Stimulated activated CD4-positive, alpha-beta T cell treated with anti-CD3 and anti-CD28 coated beads, Interleukin-15, amount 100 ng/mL, for 24 hours (primary cell): ENCODE measurements around the gene HMGB2.
A peak's percentile ranks its signal among the peaks of the same experiment; 100 is the strongest.

Experiments used
- DNase-seq: peaks from one replicate; pipeline ENCODE4 v3.0.0-alpha.2; 2020

HMGB2 gene

DNA sequence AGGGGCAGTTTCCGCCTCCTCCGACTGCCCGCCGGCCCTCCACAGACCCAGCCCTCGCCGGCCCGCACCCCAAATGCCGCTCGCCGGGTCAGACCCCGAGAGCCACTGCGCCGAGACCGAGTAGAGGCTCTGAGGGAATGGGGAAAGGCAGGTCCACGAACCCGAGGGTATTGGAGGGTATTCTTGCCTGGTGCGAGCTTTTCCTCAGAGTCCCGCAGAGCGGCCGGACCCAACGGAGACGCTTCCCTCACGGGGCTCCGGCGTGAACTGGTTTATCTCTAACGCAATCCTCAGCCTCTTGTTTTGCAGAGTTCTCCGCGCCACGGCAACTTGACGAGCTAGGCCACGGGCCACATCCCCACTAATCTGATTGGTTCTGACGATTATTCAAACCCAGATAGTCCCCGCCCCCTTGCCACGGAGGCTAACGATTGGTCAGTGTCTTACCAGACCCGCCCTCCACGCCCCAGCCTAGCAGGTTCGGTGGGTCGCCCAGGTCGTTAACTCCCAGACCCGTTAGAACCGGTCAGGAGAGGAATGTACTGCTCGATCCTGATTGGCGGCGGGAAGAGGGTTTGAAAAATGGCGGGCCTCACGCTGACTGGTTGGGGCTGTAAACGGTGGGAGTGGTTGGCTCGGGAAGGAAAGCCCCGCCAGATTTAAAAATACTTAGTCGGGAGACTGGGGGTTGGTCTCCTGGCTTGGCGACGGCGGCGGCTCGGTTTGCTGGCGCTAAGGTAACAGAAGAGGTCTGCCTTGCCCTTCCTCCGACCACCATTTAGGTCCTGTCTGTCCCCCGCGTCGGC lies at the start of gene HMGB2:
TSS of gene HMGB2 (minus strand) at position 274 of the 806 bp plus-strand sequence. CDS start 709 bp downstream, outside the sequence.
- peak; percentile 100 for DNase-seq

DNA sequence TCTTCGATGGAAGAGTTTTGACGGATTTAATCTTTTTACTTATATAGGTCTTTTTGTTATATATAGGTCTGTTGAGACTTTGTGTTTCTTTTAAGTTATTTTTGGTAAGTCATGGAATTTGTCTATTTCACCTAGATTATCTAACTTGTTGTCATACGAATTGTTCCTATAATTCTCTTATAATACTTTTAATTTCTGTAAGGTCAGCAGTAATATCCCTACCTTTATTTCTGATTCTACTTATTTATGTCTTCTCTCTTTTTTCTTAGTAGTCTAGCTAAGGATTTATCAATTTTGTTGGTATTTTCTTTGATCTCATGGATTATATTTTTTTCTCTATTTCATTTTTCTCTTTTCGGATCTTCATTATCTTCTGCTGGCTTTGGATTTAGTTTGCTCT lies 48.2 kb upstream of the HMGB2 start:
- no peak for DNase-seq

DNA sequence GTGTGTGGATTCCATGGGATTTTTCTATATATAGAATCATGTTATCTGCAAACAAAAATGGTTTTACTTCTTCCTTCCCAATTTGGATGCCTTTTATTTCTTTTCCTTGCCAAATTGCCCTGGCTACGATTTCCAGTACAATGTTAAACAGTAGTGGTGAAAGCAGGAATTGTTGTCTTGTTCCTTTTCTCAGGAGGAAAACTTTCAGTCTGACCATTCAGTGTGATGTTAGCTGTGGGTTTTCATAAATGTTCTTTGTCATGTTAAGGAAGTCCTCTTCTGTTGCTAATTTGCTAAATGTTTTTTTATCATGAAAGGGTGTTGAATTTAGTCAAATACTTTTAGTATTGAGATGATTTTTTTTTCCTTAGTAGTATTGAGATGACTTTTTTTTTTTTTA lies 47.5 kb upstream of the HMGB2 start:
- DNase-seq = no peak

DNA sequence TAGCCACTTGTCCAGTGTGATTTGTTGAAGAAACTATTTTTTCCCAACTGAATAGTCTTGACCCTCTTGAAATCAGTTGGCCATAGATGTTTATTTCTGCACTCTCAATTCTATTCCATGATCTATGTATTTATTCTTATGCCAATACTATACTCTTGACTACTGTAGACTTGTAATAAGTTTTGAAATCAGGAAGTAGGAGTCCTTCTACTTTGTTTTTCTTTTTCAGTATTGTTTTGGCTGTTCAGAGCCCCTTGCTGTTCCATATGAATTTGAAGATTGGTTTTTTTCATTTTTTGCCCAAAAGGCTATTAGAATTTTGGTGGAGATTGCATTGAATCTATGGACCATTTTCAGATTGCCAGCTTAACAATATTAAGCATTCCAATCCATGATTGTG lies 46.8 kb upstream of the HMGB2 start:
- DNase-seq = no peak

DNA sequence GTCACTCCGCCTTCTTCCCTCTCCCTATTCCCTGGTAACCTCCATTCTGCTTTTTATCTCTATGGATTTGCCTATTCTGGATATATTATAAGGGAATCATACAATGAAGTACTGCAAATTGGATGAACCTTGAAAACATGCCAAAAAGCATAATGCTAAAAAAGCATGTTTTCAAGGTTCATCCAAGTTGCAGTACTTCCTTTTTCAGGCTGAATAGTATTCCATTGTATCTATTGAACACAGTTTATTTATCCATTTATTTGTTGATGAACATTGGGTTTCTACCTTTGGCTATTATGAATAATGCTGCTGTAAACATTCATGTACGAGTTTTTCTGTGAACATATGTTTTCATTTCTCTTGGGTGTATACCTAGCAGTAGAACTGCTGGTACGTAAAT lies 45.8 kb upstream of the HMGB2 start:
- DNase-seq = no peak

DNA sequence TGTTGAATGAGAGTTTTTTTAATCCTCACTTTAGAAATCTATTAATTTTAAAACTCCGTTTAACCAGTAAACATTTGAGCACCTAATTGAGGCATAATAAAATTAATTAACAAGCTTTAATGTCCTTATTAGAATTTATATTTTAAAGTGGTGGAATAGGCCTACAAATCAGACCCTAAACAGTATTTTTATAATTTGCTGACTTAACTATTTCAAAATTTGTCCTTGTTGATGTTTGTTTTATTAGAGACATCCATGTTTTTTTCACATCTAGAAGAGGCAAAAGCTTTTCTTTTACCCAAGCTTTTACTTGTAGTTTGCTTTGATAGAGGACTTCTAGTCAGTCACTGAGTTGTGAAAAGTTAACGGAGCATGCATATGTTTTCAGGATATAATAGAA lies 40.4 kb upstream of the HMGB2 start:
- no peak for DNase-seq

DNA sequence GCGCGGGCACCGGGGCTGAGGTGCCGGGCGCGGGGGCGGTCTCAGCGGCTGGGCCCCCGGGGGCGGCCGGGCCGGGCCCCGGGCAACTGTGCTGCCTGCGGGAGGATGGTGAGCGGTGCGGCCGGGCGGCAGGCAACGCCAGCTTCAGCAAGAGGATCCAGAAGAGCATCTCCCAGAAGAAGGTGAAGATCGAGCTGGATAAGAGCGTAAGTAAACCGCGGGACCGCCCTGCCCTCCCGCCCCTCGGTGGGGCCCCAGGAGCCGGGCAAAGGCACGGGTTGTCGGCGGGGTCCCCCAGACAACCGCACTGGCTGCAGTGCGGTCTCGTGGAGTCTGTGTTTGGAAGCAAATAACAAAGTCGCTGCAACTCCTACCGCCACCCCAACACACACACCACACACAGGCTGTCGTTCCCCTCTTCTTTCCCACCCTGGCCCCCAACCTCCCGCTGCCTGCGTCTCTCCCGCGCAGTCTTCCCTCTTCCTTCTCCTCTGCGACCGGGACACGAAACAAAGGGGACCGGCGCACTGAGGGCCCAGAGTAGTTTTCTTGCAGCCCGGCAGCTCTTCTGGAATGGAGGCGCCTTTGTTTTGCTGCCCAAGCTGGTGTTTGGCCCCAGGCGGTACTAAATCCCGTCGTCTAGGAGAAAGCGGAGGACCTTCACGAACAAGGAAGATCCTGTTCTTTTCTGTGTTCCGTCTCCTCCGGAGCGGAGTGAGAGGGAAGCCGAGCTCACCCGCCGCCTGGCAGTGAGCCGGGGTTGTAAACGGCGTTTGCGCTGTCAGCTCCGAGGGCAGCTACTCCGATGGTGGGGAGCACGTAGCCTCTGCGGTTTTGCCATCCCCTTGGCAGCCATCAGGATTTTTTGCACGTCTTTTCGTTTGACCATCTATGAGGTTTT lies 37.4 kb upstream of the HMGB2 start:
- peak; percentile 55 for DNase-seq

DNA sequence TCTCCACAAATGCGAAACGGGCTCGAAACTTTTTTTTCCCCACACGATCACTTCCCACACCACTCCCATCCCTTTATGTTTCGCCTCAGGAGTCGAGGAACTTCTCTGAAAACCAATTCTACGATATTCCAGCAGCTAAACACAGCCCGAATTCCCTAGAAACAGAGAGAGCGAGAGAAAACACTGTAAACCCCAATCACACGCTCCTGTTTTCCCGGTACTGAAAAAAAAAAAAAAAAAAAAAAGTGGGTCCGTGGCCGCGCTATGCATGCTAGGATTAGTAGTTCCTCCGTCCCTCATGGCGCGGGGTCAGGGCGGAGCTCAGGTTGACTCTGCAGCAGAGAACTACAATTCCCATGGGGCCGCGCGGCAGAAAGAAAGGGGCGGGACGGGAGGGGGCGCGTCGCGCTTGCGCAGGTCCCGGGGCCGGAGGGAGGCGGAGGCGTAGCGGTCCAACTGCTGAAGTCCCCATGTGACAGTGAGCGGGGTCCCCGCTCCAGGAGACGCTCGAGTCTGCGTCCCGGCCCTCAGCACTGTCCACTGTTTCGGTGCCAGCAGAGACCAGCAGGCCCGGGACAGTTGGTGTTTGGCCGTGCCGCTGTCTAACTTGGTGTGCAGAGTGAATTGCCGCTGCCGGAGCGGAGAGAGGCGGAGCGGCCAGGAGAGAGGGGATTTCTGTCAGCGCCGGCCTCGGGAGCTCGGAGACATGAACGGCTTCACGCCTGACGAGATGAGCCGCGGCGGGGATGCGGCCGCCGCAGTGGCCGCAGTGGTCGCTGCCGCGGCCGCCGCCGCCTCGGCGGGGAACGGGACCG lies 36.5 kb upstream of the HMGB2 start, which contains the start of gene SAP30:
TSS of gene SAP30 (plus strand) at position 478 of the 815 bp plus-strand sequence. CDS start at position 707, 229 bp downstream.
- peak; percentile 97 for DNase-seq

DNA sequence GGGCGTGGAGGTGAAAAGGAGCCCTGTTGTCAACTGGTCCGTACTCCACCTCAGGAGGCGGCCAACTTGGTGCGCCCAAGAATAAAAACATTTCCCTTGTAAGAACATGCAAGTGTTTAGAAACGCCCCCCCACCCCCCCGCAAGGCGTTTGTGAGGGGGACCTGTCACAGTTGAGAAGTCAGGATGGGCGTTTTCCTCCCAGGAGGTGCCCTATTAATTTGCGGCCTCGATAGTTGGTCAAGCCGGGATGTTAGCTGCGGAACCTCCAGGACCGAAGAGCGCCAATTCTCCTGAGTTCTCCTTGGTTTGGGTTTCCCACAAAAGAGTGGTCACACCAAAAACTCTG lies 35.9 kb upstream of the HMGB2 start:
- peak; percentile 67 for DNase-seq

DNA sequence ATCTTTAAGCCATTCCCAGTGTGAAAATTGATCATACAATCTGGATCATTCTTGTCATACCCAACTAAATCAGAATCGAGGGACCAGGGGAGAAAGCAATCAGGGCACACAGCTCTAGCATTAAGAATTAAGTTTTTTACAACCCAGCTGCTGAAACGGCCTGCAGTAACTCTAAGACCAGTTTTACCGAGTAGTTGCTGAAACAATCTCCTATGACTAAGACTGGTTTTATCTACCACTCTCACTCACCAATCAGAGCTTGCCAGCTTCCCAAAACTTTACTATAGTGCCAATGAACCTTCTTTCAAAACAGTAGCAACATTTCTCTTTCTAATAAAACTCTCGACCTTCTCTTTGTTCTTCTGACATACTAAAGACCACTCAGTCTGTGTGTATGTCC lies 33.8 kb upstream of the HMGB2 start:
- no peak for DNase-seq

DNA sequence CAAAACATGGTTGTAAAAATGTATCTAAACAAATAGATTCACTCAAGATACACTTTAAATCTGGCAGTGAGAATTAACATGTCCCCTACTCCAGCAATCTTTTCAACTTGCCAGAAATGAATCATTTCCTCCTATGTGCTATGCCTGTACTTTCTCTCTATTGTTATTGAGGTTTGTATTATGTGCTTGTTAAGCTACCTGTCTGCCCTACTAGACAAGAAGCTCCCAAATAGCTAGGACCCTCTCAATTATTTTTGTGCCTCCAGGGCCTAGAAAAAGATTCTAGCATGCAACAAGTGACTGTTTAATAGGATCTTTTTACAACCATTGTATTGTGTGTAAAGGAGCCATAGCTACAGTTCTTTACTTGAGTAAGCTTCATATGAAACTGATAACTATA lies 33.1 kb upstream of the HMGB2 start:
- no peak for DNase-seq

DNA sequence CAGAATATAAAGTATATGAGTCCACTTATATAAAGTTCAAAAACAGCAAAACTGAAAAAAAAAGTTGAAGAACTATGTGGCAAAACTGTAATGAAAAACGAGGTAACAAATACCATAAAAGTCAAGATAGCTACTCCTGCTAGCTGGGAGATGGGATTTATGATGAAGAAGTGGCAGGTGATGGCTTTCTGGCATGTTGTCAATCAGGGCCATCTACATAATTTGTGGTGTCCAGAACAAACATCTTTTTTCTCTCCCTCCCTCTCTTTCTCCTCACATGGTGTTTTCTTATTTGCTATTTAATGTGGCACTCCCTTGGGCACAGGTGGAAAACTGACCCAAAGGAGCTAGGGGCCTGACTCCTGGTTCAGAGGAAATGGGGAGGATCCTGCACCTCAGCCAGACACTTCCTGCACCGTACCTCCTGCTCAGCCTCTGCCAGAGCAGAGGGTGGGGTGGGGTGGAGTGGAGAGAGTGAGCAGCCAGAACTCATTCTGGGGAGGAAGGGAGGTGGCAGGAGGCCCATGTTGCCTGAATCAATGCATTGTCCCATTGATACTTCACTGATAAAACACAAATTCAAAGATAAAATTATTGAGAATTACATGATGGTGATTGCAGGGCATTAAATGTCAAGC lies 31.3 kb upstream of the HMGB2 start:
- DNase-seq = no peak

DNA sequence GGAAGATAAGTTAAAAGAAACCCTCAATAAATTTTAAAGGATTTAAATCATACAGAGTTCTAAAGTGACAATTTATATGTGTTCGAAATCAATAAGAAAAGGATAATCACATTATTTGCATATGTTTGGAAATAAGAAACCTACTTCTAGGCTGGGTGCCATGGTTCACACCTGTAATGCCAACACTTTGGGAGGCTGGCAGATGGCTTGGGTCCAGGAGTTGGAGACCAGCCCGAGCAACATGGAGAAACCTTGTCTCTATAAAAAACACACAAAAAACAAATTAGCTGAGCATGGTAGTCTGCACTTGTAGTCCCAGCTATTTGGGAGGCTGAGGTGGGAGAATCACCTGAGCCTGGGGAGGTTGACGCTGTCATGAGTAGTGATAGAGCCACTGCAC lies 28.5 kb upstream of the HMGB2 start:
- no peak for DNase-seq

DNA sequence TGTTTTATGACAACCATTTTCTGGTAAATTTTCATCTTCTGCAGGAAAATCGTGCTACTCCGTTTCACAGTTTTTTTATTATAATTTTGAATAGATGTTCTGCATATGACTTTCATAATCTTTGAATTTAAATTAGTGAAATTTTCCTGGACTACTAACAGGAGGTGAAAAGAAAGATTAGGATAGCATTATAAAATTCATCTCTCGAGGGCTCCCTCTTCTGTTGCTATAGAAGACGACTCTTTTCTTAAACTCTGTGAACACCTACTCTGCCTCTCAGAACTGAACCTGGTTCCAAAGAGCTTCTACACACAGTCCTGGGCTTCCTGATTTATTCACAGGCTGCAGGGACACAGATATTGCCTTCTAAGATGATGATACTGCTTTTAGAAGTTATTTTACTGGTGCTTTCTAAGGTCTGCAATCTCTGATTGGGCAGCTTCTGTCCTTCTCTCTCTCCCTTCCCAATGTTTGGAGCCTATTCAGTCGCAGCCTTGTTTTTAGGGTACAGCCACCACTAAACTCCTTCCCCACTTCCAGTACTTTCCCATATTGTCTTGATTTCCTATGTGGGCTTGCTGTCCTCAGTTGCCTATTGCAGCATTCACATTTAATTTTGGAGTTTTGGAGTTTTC lies 26.5 kb upstream of the HMGB2 start:
- no peak for DNase-seq

DNA sequence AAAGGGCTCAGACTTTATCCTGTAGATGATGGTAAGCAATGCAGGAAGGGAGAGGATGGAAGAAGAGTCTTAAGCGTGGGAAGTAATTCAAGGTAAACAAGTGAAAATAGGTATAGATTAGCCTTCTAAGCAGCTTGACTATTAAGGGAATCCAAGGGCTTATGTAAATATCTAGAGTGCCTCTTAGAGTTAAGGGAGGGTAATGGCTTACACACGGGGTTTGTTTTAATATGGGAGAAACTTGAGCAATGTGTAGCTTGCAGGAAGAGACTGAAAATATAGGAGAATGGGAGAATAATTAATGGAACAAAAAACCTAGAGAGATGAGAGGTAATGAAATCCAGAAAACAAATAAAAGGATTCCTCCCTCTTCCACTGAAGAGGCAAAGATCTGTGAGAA lies 23.8 kb upstream of the HMGB2 start:
- no peak for DNase-seq

DNA sequence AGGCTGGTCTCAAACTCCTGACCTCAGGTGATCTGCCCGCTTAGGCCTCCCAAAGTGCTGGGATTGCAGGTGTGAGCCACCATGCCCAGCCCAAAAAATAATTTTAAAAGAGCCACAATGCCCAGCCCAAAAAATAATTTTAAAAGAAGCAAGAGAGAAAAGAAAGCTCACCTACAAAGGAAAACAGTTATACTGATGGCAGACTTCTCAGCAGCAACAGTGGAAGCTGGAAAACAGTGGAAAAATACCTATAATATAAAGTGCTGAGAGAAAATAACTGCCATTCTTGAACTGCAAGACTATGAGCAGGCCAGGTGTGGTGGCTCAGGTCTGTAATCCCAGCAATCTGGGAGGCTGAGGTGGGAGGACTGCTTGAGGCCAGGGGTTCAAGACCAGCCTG lies 13.3 kb upstream of the HMGB2 start:
- no peak for DNase-seq

DNA sequence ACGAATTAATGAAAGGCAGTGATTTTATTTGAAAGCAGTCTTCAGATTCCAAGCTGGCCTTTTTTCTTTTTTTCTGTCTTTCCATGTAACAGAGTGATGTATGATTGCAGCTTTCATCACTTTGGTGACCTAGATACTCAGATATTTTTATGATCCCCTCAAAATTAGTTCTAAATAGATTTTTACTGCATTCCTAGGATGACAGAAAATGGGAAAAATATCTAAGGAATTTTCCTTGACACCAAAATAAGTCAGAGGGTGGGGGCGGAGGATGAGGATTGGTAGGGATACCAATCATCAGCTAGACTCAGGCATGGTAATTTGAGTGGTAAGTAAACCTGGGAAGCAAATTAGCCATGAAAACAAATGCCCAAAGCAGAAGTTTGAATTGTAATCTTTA lies 11.9 kb upstream of the HMGB2 start:
- no peak for DNase-seq

DNA sequence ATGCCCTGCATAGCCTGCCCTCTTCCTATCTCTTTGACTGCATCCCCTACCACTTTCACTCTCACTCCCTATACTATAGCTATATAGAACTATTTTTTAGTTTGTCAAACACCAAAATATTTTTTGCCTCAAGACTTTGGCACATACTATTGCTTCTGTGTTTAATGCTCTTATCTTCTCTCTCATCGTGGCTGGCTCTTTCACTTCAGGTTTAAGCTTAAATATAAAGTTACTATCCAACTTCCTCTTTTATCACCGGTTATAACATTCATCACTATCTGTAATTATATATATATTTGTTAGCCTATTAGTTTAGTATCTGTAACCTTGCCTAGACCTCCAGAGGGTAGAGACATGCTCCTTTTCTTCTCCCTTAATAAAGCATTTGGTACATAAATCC lies 11.5 kb upstream of the HMGB2 start:
- no peak for DNase-seq

DNA sequence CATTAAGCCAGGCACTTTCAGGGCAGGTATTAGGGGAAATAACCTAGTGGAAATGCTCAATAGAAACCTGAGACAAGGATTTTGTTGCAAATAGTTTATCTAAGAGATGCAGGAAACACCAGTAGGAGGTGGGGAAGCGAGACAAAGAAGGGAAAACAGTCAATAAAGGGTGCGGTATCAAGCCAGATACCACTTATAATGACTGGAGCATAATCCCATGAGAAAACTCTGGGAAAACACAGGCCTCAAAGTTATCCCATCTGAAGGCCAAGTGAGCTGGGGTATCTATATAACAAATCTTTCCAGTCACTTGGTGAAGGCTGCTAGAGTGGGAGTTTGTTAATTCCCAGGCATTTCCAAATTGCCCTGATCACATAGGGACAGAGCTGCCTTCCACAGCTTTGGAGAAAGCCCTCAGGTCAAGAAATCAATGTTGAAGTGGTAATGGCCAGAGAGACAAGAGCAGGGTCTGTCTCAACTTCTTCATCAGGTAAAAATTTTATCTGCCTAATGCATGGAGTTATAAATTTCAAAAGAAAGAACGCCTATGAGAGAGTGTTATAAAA lies 9.8 kb upstream of the HMGB2 start:
- DNase-seq = no peak

DNA sequence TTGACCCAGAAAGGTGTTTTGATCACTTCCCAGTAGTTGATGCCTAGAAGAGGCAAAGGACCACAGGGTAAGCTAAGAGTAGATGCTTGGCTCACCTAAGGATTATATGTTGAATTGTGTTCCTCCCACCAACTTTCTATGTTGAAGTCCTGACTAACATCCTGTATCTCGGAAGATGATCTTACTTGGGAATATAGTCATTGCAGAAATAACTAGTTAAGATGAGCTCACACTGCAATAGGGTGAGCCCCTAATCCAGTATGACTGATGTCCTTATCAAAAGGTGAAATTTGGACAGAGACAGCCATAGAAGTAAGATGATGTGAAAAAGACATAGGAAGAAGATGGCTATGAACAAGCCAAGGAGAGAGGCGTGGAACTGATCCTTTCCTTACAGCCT lies 3.3 kb upstream of the HMGB2 start:
- DNase-seq = no peak

DNA sequence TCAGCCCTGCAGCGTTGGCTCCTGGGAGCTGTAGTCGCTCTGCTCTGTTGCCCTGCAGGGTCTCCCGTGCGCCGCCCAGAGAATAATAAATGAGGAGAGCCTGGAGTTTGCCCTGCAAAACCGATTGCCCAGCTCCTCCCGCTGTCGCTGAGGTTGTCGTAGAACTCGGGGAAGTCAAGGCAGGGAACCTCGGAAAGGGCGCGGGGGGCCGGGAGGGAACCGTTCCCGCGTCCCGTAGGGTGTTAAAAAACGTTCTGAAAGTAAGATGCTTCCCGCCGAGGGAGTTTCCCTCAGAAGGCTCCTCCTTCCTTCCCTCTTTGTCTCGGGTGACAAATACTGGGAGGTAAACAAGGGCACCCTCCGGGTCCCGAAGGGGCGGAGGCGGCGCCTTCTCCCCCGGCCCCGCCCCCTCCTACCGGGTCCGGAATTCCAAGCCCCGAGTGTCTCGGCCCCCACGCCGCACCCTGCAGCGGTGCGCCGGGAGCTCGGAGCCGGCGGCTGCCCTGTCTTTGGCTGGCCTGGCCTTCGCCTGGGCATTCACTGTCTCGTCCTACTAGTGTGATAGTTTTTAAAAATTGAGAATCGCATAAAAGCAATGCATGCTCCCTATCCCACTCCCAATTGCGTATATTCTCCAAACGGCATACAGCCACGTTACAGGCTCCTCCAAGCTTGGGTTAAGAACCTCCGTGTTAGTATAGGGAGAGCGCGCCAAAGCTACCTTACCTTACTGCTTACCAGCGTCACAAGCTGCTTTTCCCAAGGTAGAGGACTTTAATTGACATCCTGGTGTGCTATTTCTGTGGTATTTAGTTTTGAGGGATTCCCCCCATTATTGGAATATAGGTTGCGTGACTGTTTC lies 964 bp upstream of the HMGB2 start:
- DNase-seq = peak; percentile 75
